Stimulated activated CD4-positive, alpha-beta T cell treated with anti-CD3 and anti-CD28 coated beads, Interleukin-12 subunit alpha, Interleukin-12 subunit beta, amount 100 ng/mL, for 4 hours (primary cell): Measurements from ENCODE around the gene SQSTM1.
"Not testable (repeated sequence)": the region's sequence is repeated elsewhere in the genome, so short reads cannot be mapped to it uniquely, and the experiment has no call there.

Experiments used
- DNase-seq: peaks from one replicate; pipeline ENCODE4 v3.0.0-alpha.2; 2020

SQSTM1 gene

DNA sequence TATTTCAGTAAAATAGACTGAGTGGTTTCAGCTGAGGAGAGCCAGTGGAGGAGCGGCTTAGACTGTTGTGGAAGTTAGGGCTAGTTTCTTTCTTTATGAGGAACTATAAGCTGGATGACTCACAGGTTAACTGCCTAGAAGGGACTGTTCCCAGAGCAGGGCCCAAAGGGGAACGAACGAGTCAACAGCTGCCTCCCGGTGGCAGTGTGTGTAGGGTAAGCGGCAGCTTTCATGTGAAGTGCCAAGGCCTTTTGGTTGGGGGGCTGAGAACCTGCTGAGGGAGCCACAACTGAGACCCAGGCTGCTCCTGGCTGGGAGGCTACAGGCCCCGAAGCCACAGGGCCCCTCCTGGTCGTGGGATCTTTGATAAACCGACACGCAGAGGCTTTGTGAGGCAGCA lies 7.0 kb downstream of the SQSTM1 start:
- peak; percentile 51 for DNase-seq

DNA sequence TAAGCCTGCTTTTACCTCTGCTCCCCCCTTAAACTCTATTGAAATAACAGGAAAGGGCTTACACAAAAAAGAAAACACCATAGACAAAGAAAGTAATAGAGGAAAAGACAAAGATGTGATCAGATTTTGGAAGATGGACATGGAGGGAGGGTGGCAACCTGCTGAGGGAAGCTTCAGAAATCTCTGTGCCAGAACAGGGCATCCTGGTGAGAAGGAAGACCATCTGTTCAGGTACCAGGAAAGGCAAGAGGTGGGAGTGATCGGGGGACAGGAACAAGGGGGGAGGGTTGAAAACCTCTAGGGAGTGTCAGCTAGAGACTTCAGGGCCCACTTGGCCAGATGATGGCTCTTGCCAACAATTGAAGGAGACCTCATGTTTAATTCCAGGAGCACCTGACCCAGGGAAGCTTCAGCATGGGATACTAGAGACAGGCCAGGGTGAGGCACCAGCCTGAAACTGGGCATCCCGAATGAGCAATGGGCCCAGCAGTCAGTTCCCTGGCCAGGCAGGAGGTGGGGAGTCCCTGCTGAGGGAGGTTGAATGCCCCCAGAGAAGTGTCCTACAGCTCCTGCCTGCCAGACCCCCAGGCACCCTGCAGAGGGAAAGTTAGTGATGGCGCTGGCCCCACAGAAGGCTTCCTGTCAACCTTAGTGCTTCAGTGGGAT lies 8.2 kb downstream of the SQSTM1 start:
- no peak for DNase-seq

GRCh38 chr5:179829732-179830435 lies 9.2 kb downstream of the SQSTM1 start:
- DNase-seq, result no peak

GRCh38 chr5:179830818-179831468 lies 10.2 kb downstream of the SQSTM1 start:
- DNase-seq, result no peak

- no peak for DNase-seq
These were observed 11.5 kb downstream of the SQSTM1 start for GRCh38 chr5:179832039-179832745.

GRCh38 chr5:179833056-179833708 lies 12.5 kb downstream of the SQSTM1 start:
- no peak for DNase-seq

- DNase-seq, result no peak
These were observed 13.0 kb downstream of the SQSTM1 start for GRCh38 chr5:179833709-179834070.

- no peak for DNase-seq
These were observed 13.4 kb downstream of the SQSTM1 start for GRCh38 chr5:179834120-179834519.

DNA sequence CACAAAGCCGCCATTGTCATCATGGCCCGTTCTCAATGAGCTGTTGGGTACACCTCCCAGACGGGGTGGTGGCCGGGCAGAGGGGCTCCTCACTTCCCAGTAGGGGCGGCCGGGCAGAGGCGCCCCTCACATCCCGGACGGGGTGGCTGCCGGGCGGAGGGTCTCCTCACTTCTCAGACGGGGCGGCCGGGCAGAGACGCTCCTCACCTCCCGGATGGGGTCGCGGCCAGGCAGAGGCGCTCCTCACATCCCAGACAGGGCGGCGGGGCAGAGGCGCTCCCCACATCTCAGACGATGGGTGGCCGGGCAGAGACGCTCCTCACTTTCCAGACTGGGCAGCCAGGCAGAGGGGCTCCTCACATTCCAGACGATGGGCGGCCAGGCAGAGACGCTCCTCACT lies 14.2 kb downstream of the SQSTM1 start:
- DNase-seq, result not testable (repeated sequence)

DNA sequence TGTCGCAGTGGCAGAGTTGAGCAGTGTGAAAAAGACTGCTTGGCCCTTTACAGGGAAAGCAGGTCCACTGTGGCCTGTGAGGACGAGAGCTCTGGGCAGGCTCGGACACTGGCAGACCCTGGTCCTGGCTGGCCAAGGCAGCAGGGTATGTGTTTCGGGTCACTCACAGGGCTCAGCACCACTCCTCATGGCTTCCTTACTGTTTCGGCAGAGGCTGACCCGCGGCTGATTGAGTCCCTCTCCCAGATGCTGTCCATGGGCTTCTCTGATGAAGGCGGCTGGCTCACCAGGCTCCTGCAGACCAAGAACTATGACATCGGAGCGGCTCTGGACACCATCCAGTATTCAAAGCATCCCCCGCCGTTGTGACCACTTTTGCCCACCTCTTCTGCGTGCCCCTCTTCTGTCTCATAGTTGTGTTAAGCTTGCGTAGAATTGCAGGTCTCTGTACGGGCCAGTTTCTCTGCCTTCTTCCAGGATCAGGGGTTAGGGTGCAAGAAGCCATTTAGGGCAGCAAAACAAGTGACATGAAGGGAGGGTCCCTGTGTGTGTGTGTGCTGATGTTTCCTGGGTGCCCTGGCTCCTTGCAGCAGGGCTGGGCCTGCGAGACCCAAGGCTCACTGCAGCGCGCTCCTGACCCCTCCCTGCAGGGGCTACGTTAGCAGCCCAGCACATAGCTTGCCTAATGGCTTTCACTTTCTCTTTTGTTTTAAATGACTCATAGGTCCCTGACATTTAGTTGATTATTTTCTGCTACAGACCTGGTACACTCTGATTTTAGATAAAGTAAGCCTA lies 15.7 kb downstream of the SQSTM1 start:
- DNase-seq, result peak; percentile 49

- DNase-seq, result no peak
These were observed 16.6 kb downstream of the SQSTM1 start for GRCh38 chr5:179837076-179838011.

DNA sequence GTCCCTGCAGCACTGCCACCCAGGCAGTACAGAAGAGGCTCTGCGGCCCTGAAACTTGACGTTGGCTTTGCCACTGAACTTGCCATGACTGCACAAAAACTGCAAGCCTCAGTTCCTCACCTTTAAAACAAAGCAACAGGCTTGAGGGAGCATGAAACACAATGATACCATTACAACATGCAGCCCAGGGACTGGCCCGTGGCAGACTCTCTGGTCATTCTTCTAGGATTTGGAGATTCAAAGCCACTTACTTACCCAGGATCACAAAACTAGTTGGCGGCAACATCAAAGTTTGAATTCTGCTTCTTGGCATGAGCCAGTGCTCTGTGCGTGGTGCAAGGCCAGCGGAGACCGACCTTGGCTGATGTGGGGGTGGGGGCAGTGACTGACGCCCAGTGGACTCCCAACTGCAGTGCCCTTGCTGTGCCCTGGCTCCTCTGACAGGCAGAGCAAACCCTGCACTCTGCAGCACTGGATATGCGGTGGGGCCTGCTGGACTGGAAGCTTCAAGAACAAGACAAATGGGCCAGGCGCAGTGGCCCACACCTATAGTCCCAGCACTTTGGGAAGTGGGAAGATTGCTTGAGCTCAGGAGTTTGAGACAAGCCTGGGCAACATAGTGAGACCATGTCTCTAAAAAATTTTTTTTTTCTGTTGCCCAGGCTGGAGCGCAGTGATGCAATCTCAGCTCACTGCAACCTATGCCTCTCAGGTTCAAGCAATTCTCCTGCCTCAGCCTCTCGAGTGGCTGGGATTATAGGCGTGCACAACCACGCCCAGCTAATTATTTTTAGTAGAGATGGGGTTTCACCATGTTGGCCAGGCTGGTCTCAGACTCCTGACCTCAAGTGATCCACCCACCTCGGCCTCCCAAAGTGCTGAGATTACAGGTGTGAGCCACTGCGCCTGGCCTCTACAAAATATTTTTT lies 18.9 kb downstream of the SQSTM1 start:
- no peak for DNase-seq

DNA sequence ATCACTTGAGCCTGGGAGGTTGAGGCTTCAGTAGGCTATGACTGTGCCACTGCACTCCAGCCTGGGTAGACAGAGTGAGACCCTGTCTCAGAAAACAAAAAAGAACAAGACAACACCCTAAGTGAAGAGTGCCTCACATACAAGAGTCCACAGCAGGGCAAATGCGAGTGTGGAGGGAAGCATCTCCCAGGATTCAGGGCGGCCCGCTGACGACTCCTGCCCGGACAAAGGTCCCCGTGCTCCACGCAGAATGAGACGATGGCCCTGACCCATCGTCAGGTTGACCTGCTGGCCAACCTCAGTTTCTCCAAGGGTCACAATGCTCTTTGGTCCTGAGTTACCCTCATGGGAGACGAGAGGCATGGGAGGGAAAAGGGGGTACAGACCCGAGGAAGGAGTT lies 19.6 kb downstream of the SQSTM1 start:
- DNase-seq, result no peak

DNA sequence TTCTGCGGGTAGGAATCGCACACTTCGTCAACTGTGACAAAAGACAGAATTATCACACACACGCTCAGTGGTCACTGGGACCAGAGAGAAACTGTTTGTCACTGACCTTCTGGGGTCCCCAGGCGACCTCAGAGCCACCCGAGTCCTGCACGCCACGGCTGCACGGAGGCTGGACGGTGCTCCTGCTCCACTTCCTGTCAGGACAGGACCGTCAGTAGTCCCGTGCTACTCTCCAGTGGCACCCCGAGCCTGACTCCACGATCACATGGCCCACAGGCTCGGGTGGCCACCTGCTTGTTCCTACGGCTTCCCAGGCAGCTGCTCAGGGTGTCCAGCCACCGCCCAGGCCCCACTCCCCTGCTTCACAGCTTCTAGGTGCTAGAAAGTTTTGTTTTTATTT lies 20.1 kb downstream of the SQSTM1 start:
- no peak for DNase-seq

DNA sequence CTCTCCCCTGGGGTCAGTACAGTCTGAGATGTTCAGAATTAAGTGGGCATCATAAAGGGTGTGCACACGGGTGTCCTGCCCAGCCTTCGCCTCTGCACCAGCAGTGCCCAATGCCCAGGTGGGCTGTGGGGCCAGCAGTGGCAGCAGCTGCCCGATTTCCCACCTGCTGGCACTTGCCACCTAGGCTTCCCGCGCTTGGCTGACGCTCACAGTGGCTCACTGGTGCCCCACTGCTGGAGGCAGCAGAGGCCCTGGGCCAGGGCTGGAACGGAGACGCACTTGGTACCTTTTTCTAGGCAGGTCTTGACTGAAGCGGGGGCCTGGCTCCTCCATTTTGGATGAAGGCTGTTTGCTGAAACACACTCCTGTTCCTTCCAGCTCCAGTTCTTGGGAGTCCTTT lies 20.9 kb downstream of the SQSTM1 start:
- no peak for DNase-seq

GRCh38 chr5:179852993-179853547 lies 32.4 kb downstream of the SQSTM1 start:
- DNase-seq, result no peak

DNA sequence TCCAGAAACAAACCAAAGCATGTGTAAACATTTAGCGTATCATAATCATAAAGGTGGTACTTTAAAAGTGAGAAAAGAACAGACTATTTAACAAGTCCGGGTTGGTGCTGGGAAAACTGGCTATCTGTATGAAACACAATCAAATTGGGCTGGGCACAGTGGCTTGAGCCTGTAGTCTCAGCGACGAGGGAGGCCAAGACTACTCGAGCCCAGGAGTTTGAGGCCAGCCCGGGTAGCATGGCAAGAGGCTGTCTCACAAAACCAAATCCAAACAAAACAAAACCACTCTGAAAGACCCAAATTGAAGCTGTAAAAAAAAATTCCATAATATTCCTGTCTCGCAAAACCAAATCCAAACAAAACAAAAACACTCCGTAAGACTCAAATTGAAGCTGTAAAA lies 33.7 kb downstream of the SQSTM1 start:
- no peak for DNase-seq

- DNase-seq, result peak; percentile 52
These were observed 37.5 kb downstream of the SQSTM1 start for GRCh38 chr5:179858241-179858585.

- DNase-seq, result peak; percentile 92
These were observed 38.1 kb downstream of the SQSTM1 start, which contains the start of gene MRNIP for GRCh38 chr5:179858586-179859427. MRNIP (minus strand) TSS chr5:179858817; CDS start chr5:179858796, 21 bp downstream.
